T-helper 1 cell treated with Interleukin-12 subunit alpha and Interleukin-12 subunit beta and Interleukin-4 antibody, amounts not matched to agents 30 ng/mL and 1 ng/mL, for 36 hours (primary cell): Measurements from ENCODE around the gene SKAP2. TPM values are rescaled to one million over a fixed set of nuclear protein-coding genes. Genes with fewer than 3 reads are reported as not detected.

Source experiments
- total RNA-seq: library from RNA; stranded (reverse); gene quantifications from 2 replicates; pipeline ENCODE4 v1.2.3, GENCODE V29; 2022

Gene SKAP2
- total RNA-seq, 1 donor from 2014 or later: 7.9 TPM

Other genes with a start within 250 kb of the SKAP2 start
- gene HOXA1, start 231.4 kb upstream of the SKAP2 start, total RNA-seq: 0.22 and 0.41 TPM in 2 replicates
- not detected in 2 replicates for gene HOXA2, start 238.1 kb upstream of the SKAP2 start, total RNA-seq